Activated CD4-positive, alpha-beta T cell treated with anti-CD3 and anti-CD28 coated beads, Interleukin-2, Interleukin-4, amounts not matched to agents 100 ng/mL and 50 ng/mL, durations not matched to agents 16 hours and 8 hours (primary cell): ENCODE data around the gene BACE2.
"Not testable (repeated sequence)": the region's sequence is repeated elsewhere in the genome, so short reads cannot be mapped to it uniquely, and the experiment has no call there.

ENCODE experiments used
- DNase-seq: peaks from one replicate; pipeline ENCODE4 v3.0.0-alpha.2; 2020; ENCODE audit warnings: low spot score

BACE2 gene

DNA sequence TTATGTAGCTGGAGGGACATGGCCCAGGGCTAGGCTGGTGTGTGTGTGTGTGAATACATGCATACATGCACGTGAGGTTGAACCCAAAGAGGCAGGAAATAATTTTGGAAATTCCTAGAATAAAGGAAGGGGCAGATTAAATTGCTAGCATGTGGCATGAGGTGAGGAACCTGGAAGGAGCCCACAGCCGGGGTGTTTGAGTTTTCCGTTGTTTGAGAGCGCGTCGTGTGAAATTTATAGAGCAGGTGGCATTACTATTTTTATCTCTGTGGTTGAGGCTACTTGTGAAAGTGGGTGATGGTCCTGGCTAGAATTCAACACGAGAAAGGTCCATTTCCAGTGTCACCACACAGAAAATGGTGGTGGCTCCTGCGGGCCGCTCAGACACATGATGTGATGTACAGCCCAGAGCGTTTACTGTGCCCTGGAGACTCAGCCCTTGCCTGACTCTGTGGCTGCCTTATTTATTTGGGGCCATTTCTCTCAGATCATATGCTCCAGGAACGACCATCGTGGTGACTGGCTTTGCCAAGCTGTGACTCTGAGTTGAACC lies 48.0 kb downstream of the BACE2 start:
- DNase-seq, result no peak

DNA sequence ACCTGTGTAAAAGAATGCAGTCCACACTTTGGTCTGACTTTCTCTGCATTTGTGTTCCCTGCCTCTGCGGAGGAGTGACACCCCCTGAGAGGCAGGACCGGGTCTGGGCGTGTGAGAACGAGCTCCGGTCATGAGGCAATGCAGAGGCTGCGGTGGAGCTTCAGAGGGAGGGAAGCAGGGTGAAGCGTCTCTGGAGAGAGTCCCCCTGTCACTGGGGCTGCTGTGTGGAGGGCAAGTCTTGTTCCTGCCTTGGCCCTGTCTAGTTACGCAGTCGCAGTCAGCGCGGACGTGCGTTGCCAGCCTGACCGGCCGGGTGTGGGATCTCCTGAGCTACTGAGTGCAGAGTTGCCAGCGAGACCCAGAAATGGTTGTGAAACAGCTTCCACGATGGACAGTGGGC lies 48.5 kb downstream of the BACE2 start:
- no peak for DNase-seq

DNA sequence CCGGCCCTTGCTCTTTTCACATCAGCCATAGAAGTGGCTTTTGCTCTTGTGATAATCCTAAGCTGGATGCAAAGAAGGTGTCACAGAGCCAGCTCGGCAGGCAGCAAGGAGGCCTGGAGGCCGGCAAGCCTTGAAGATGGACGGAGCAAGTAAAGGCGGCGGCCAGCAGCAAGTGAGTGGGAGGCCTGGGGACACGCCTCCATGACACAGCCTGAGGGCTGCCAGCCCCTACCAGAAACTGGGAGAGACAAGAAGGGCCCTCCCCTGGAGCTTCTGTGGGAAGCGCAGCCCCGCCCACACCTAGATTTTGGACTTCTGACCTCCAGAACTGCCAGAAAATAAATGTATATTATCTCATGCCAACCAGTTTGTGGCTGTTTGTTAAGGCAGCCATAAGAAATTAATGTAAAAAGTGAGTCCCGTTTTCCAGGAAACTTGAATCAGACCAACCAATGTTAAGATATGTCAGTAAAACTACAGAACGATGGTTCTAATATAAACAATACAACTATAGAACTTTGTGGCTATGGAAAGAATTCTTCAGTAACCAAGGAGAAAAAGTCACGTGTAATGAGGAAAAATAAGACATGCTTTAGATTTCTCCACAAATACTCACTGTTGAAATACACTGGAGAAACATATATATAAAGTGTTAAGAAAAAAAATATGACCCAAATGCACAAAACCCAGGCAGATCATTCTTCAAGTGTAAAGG lies 49.9 kb downstream of the BACE2 start:
- no peak for DNase-seq

- DNase-seq, result no peak
Measured at GRCh38 chr21:41219498-41220207, 51.7 kb downstream of the BACE2 start.

DNA sequence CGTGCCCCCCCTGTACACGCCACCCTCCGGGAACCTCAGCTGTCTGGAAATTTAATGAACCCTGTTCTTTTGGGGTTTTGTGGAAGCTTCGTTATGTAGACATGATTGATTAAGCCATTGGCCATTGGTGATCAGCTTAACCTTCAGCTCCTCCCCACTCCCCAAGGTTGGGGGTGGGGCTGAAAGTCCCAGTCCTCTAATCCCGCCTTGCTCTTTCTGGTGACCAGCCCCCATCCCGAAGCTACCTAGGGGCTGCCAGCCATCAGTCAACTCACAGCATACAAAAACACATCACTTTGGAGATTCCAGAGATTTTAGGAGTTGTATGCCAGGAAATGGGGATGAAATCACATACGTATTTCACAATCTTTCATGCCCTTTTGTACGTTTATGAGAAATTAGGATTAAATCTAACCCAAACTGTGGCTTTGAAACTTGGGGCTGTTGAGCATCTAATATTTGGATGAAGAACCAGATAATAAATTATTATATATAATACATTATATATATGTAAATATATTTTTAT lies 52.3 kb downstream of the BACE2 start:
- DNase-seq, result no peak

GRCh38 chr21:41222247-41223068 lies 54.5 kb downstream of the BACE2 start:
- DNase-seq, result no peak

- DNase-seq, result no peak
Measured at GRCh38 chr21:41226853-41227252, 58.9 kb downstream of the BACE2 start.

- DNase-seq, result no peak
Measured at GRCh38 chr21:41227357-41228005, 59.5 kb downstream of the BACE2 start.

GRCh38 chr21:41228006-41228370 lies 60.0 kb downstream of the BACE2 start:
- DNase-seq, result no peak

GRCh38 chr21:41228492-41228891 lies 60.5 kb downstream of the BACE2 start:
- no peak for DNase-seq

GRCh38 chr21:41228958-41229357 lies 61.0 kb downstream of the BACE2 start:
- no peak for DNase-seq

- no peak for DNase-seq
Measured at GRCh38 chr21:41229509-41230248, 61.7 kb downstream of the BACE2 start.

DNA sequence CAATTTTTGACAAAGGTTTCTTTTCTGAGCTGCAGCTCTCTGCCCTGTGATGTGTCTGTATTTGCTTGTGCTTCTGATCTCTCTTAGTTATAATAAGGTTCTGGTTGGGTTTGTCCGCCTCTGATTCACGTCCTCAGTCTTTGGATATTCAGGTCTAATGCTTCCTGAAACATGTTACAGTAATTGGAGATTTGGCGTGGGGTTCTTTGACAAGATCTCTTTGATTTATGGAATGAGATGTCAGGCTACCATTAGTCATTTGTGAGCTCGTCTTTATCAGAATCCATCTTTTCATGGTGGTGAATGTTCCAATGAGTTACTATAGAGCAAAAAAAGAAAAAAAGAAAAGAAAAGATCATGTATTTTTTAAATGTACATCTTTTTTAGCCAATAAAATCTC lies 62.5 kb downstream of the BACE2 start:
- DNase-seq, result no peak

GRCh38 chr21:41231060-41231459 lies 63.1 kb downstream of the BACE2 start:
- no peak for DNase-seq

DNA sequence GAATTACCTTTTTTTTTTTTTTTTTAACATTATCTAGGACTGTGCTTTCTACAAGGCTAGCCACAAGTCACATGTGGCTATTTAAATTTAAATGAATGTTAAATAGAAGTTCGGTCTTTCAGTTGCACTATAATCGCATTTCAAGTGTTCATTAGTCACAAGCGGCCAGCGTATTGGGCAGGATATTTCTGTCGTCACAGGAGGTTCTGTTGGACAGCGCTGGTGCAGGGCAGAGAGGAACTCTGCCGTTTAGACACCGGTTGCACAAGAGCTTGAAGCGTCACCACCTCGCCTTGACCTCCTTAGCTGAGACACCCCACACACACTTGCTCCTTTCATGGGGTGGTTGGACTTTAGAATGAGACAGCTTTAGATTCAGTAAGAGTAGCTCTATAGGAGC lies 64.1 kb downstream of the BACE2 start:
- no peak for DNase-seq

- DNase-seq, result no peak
Measured at GRCh38 chr21:41233916-41234315, 66.0 kb downstream of the BACE2 start.

DNA sequence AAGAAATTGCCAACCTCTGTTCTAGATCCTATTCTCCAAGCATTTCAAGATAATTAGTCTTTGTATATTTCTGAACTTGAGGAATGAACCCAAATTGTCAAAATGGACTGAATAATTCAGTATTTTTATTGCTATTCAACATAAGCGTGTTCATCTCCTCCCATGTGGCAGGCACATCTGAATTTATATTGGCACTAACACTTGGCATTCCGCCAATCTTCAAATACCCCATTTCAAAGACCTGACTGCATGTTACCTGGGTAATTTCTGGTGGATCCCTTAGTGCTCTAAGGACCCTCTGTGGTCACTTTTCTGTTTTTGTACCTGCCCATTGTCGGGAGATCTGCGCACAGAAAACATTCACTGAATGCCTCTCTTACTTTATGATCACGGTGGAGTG lies 66.6 kb downstream of the BACE2 start:
- no peak for DNase-seq

GRCh38 chr21:41235201-41235600 lies 67.2 kb downstream of the BACE2 start:
- DNase-seq, result no peak

DNA sequence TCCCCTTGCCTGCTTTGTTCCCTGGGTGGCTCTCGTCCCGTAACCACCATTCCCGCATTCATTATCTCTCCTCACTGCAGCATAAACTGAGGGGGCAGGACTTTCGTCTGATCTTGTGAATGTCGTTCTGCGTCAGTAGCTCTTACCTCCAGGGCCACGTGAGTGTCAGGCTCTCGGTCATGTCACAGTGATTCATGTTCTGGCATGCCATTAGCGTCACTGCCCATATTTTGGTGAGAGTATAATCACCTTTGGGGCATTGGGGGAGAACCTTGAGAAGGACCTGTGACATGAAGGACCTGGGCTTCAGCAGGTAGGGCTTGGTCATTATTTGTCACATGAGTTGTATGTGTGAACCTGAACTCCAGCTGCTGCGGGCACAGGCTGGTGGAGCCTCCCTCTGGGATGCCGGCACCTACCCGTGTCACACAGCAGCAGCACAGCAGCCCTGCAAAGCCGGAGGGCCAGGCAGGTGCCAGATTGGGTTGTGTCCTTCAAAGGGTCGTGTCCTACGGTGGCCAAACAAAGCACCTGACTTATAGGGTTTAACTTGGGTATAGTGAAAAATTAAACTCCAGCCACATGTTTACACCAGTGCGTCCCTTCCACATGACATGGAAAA lies 68.5 kb downstream of the BACE2 start:
- DNase-seq, result no peak

DNA sequence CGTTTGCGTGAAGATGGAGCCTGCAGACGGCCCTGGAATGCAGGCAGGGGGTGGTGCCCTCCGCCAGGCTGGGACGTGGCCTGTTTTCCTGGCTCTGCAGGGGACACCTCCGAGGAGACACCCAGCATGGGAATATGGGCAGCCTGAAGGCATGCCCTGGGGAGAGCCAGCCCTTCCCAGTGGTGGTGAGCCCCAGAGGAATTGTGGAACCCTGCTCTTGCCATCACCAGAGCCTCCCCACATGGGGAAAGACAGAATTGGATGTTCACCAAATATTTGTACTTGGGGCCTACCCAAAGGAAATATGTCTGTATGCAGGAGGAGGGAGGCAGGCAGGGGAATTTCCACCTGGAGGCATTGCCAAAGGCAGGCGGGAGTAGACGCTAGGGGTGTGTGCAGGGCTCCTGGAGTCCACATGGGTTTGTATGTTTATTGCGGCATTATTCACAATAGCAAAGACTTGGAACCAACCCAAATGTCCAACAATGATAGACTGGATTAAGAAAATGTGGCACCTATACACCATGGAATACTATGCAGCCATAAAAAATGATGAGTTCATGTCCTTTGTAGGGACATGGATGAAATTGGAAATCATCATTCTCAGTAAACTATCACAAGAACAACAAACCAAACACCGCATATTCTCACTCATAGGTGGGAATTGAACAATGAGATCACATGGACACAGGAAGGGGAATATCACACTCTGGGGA lies 70.3 kb downstream of the BACE2 start:
- DNase-seq, result not testable (repeated sequence)
